ENCODE measurements around the gene NDUFS7.

Gene NDUFS7

GRCh38 chr19:1356508-1356865, 27.2 kb upstream of the NDUFS7 start:
- no peak overlapping the region for H3K9ac ChIP-seq (ENCODE audit: low read depth, low read length)
- H3K9me3 ChIP-seq (ENCODE audit: control insufficient read depth, insufficient read depth, low read length) = no peaks in the 10 kb centered on the region
- H3K27ac ChIP-seq (ENCODE audit: low read depth, low read length) = no peak overlapping the region
- H3K4me1 ChIP-seq (ENCODE audit: control insufficient read depth, insufficient read depth, low read length) = peaks cover 53% of the 10 kb centered on the region
- peaks cover 42% of the 10 kb centered on the region for H3K36me3 ChIP-seq (ENCODE audit: control insufficient read depth, insufficient read depth, low read length)
- H3K27me3 ChIP-seq (ENCODE audit: control insufficient read depth, insufficient read depth, low read length) = no peaks in the 10 kb centered on the region
- H3K4me3 ChIP-seq (ENCODE audit: low read depth, low read length) = peak overlapping the region; percentile 76; the same call in 1 of the 2 replicates

- Histone ChIP-seq H3K36me3 (ENCODE audit: control insufficient read depth, insufficient read depth, low read length) (peaks cover 53% of the 10 kb centered on the region), H3K9ac (ENCODE audit: low read depth, low read length) (no peak overlapping the region), H3K4me3 (ENCODE audit: low read depth, low read length) (peak overlapping the region; percentile 31; the same call in 1 of the 2 replicates)
Measured at GRCh38 chr19:1357531-1358109, 26.1 kb upstream of the NDUFS7 start.

GRCh38 chr19:1360126-1360817, 23.4 kb upstream of the NDUFS7 start:
- H3K9ac ChIP-seq (ENCODE audit: low read depth, low read length) = no peak overlapping the region
- H3K4me3 ChIP-seq (ENCODE audit: low read depth, low read length) = no peak overlapping the region
- H3K27me3 ChIP-seq (ENCODE audit: control insufficient read depth, insufficient read depth, low read length) = no peaks in the 10 kb centered on the region
- peaks cover 77% of the 10 kb centered on the region for H3K36me3 ChIP-seq (ENCODE audit: control insufficient read depth, insufficient read depth, low read length)
- no peaks in the 10 kb centered on the region for H3K9me3 ChIP-seq (ENCODE audit: control insufficient read depth, insufficient read depth, low read length)
- H3K4me1 ChIP-seq (ENCODE audit: control insufficient read depth, insufficient read depth, low read length) = peaks cover 54% of the 10 kb centered on the region
- H3K27ac ChIP-seq (ENCODE audit: low read depth, low read length) = peak overlapping the region; percentile 16

More at GRCh38 chr19:1357531-1358109, 26.1 kb upstream of the NDUFS7 start:
- Histone ChIP-seq H3K9me3 (ENCODE audit: control insufficient read depth, insufficient read depth, low read length) (no peaks in the 10 kb centered on the region), H3K4me1 (ENCODE audit: control insufficient read depth, insufficient read depth, low read length) (peaks cover 54% of the 10 kb centered on the region), H3K27ac (ENCODE audit: low read depth, low read length) (peak overlapping the region; percentile 70), H3K27me3 (ENCODE audit: control insufficient read depth, insufficient read depth, low read length) (no peaks in the 10 kb centered on the region)

DNA sequence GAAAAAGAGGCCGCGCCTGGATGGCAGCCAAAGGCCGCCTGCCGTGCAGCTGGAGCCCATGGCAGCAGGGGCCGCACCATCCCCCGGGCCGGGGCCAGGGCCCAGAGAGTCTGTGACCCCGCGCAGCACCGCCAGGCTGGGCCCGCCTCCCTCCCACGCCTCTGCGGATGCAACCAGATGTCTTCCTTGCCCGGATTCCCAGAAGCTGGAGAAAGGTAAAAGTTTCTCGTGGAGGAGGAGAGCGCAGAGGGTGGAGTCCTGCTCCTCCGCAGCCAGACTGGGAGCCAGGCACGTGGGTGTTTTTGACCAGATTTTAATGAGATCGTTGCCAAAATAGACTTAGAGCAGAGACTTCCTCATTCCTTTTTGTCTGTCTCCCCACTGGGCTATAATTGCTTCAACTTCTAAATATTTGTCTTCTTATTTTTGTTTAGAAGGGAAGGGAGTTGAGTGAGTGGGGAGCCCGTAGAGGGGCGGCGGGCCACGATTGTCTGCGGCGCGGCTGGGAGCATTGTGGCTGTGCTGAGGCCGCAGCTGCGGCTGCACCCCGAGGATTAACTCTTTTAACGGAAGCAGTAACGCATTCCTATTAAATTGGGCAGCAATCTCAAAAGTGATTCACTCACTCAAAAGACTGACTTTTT, 22.8 kb upstream of the NDUFS7 start:
- peaks cover 49% of the 10 kb centered on the region for H3K4me1 ChIP-seq (ENCODE audit: control insufficient read depth, insufficient read depth, low read length)
- peak overlapping the region; percentile 55 for H3K27ac ChIP-seq (ENCODE audit: low read depth, low read length)
- no peak overlapping the region for H3K9ac ChIP-seq (ENCODE audit: low read depth, low read length)

DNA sequence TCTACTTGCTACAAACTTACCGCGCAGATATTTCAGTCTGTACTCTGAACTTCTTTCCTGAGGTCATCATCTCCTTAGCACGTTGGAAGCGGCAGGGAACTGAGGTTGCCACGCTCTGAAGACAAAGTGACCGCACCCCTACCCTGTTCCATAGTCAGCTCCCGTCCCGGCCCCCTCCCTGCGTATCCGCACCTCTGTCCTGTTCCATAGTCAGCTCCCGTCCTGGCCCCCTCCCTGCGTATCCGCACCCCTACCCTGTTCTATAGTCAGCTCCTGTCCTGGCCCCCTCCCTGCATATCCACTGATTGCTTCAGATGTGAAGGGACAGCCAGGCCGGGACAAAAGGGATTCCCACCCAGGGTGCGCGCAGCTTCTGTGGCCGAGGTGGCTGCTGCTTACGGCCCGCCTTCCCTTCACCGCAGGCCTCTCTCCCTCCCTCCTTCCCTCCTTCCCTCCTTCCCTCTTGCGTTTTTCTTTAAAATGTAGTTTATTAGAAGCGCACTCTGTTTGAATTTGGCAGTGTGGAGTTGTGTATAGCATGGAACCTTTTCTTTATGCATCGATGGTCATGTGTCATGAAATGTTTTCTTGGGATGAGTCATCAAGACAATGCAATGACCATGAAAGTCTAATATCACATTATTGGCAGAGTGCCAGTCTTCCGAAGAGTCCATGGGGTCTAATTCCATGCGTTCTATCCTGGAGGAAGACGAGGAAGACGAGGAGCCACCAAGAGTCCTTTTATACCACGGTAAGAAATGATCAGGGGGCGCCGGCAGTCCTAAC, 21.9 kb upstream of the NDUFS7 start:
- no peaks in the 10 kb centered on the region for H3K9me3 ChIP-seq (ENCODE audit: control insufficient read depth, insufficient read depth, low read length)
- peaks cover 40% of the 10 kb centered on the region for H3K4me1 ChIP-seq (ENCODE audit: control insufficient read depth, insufficient read depth, low read length)
- H3K4me3 ChIP-seq (ENCODE audit: low read depth, low read length) = no peak overlapping the region
- H3K27me3 ChIP-seq (ENCODE audit: control insufficient read depth, insufficient read depth, low read length) = no peaks in the 10 kb centered on the region
- peak overlapping the region; percentile 55 for H3K27ac ChIP-seq (ENCODE audit: low read depth, low read length)
- H3K9ac ChIP-seq (ENCODE audit: low read depth, low read length) = no peak overlapping the region
- H3K36me3 ChIP-seq (ENCODE audit: control insufficient read depth, insufficient read depth, low read length) = peaks cover 87% of the 10 kb centered on the region

More for the DNA sequence above, 22.8 kb upstream of the NDUFS7 start:
- peaks cover 84% of the 10 kb centered on the region for H3K36me3 ChIP-seq (ENCODE audit: control insufficient read depth, insufficient read depth, low read length)
- H3K4me3 ChIP-seq (ENCODE audit: low read depth, low read length) = no peak overlapping the region
- H3K9me3 ChIP-seq (ENCODE audit: control insufficient read depth, insufficient read depth, low read length) = no peaks in the 10 kb centered on the region
- no peaks in the 10 kb centered on the region for H3K27me3 ChIP-seq (ENCODE audit: control insufficient read depth, insufficient read depth, low read length)

- Histone ChIP-seq H3K27me3 (ENCODE audit: control insufficient read depth, insufficient read depth, low read length) (no peaks in the 10 kb centered on the region), H3K36me3 (ENCODE audit: control insufficient read depth, insufficient read depth, low read length) (peaks cover 92% of the 10 kb centered on the region), H3K27ac (ENCODE audit: low read depth, low read length) (no peak overlapping the region), H3K9ac (ENCODE audit: low read depth, low read length) (no peak overlapping the region), H3K9me3 (ENCODE audit: control insufficient read depth, insufficient read depth, low read length) (no peaks in the 10 kb centered on the region), H3K4me3 (ENCODE audit: low read depth, low read length) (no peak overlapping the region), H3K4me1 (ENCODE audit: control insufficient read depth, insufficient read depth, low read length) (peaks cover 32% of the 10 kb centered on the region)
Measured at GRCh38 chr19:1362387-1363257, 21.1 kb upstream of the NDUFS7 start.

GRCh38 chr19:1363599-1363998, 20.1 kb upstream of the NDUFS7 start:
- Histone ChIP-seq H3K4me1 (ENCODE audit: control insufficient read depth, insufficient read depth, low read length) (peaks cover 23% of the 10 kb centered on the region), H3K4me3 (ENCODE audit: low read depth, low read length) (no peak overlapping the region), H3K27me3 (ENCODE audit: control insufficient read depth, insufficient read depth, low read length) (no peaks in the 10 kb centered on the region), H3K9ac (ENCODE audit: low read depth, low read length) (no peak overlapping the region), H3K27ac (ENCODE audit: low read depth, low read length) (no peak overlapping the region), H3K9me3 (ENCODE audit: control insufficient read depth, insufficient read depth, low read length) (no peaks in the 10 kb centered on the region), H3K36me3 (ENCODE audit: control insufficient read depth, insufficient read depth, low read length) (peaks cover 97% of the 10 kb centered on the region)

DNA sequence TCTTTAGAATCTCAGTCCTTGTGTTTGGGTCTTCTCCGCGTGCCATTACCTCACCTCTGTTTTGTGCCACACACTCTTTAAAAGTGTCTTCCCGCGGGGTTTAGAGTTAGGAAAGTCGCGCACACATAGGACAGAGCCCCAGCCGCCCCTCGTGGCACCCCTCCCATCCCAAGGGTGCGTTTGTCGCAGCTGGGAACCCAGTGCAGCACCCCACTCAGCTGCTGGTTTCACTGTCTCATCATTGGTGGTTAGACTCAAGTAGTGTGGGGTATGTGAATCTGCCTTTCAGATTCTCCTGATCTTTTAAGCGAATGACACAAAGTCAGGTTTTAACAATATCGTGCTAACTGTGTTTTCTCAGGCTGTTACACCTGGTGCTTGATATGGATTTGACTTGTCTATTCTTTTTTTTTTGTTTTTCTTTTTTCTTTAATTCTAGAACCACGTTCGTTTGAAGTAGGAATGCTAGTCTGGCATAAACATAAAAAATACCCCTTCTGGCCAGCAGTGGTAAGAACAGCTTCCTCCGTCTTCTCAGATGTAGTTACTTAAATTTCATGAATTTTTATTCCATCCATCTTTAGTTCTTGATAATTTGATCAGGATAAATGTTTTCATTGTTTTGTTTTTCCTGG, 19.5 kb upstream of the NDUFS7 start:
- Histone ChIP-seq H3K9me3 (ENCODE audit: control insufficient read depth, insufficient read depth, low read length) (no peaks in the 10 kb centered on the region), H3K4me1 (ENCODE audit: control insufficient read depth, insufficient read depth, low read length) (peaks cover 17% of the 10 kb centered on the region), H3K4me3 (ENCODE audit: low read depth, low read length) (no peak overlapping the region), H3K36me3 (ENCODE audit: control insufficient read depth, insufficient read depth, low read length) (peaks cover 95% of the 10 kb centered on the region), H3K9ac (ENCODE audit: low read depth, low read length) (no peak overlapping the region), H3K27me3 (ENCODE audit: control insufficient read depth, insufficient read depth, low read length) (no peaks in the 10 kb centered on the region), H3K27ac (ENCODE audit: low read depth, low read length) (no peak overlapping the region)

DNA sequence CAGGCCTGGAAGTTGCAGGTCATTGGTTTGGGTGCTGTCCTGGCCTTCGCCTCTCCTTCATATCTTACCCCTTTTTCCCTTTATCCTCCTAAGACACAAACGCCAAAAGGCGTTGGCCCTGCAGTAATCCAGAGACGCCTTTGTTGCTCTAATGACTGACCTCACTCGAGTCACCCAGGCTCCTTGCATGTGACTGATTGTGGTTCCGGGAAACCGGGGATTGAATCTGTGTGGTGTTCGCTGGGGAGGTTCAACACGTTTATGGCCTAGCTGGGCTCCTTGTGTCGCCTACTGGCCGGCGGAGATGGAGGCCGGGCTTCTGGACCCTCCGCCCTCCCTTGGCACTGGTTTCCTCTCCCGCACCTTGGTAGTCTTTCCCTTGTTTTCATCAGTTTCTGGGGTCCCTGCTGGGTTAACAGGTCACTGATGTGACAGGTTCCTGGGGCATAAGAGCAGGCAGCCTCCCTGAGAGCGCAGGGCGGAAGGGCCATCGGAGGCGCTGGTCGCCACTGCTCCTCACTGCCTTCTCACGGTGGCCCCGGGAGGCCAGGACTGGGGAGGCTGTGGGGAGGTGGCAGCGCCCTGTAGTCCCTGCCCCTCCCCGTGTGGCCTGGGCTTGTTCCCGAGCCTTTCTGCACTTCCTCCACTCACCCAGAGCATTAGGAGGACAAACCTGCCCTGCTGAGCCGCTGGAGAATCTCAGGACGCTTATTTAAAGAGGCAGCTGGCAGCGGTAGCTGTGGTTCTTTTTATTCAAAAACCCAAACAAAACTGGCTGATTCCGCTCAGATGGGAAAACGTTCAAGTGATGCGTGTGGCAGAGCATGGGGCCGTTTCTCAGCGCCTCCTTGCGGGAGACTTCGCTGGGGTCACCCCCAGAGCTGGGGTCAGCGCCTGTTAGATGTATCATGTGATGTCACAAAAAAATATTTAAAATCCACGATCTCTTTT, 18.1 kb upstream of the NDUFS7 start:
- Histone ChIP-seq H3K9ac (ENCODE audit: low read depth, low read length) (no peak overlapping the region), H3K9me3 (ENCODE audit: control insufficient read depth, insufficient read depth, low read length) (no peaks in the 10 kb centered on the region), H3K4me1 (ENCODE audit: control insufficient read depth, insufficient read depth, low read length) (peaks cover 3% of the 10 kb centered on the region; the same call in 1 of the 2 replicates), H3K4me3 (ENCODE audit: low read depth, low read length) (no peak overlapping the region), H3K36me3 (ENCODE audit: control insufficient read depth, insufficient read depth, low read length) (peaks cover 95% of the 10 kb centered on the region), H3K27me3 (ENCODE audit: control insufficient read depth, insufficient read depth, low read length) (no peaks in the 10 kb centered on the region), H3K27ac (ENCODE audit: low read depth, low read length) (no peak overlapping the region)

Measured in HUES48 (cell line).